ENCODE measurements around the gene SSX4B. TPM values are rescaled to one million over a fixed set of nuclear protein-coding genes. Genes with fewer than 3 reads are reported as not detected.
"Not testable (repeated sequence)": the region's sequence is repeated elsewhere in the genome, so short reads cannot be mapped to it uniquely, and the experiment has no call there.

SSX4B gene, protein sequence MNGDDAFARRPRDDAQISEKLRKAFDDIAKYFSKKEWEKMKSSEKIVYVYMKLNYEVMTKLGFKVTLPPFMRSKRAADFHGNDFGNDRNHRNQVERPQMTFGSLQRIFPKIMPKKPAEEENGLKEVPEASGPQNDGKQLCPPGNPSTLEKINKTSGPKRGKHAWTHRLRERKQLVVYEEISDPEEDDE
- not detected for polyA plus RNA-seq (2012; ENCODE audit: missing spikeins)

DNA sequence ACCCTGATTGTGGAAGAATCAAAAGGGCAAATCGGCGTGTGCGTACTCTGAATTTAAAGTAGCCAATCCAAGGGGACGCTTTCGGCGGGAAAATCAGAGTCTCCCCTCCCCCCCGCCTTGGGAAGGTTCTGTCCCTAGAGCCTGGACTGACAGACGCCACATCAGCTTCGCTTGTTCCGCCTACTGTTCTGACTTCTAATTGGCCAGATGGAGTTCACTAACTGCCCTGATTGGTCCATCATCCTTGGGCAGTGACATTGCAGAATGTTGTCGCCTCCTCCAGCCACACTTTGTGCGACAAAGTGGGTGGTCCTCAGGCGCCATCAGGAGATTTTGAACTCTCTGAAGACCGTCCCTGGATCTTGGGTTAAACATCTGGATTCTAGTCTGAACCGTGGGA, at the start of gene SSX4B:
TSS of gene SSX4B (minus strand) at position 101 of the 400 bp plus-strand sequence. CDS start 588 bp downstream, outside the sequence.
- not testable (repeated sequence) for FAIRE-seq; DNase-seq (ENCODE audit: insufficient read length)

- no peak for DNase-seq (ENCODE audit: insufficient read length)
- no peak for FAIRE-seq
- TF ChIP-seq TAF1 (IDR thresholded peaks at IDR 0.05; ENCODE audit: borderline replicate concordance, low read depth, low read length) (no peak), POLR2A (IDR thresholded peaks at IDR 0.05; ENCODE audit: low read depth, low read length) (no peak), POLR2AphosphoS5 (IDR thresholded peaks at IDR 0.05; ENCODE audit: low read depth, low read length) (no peak)
These were observed 48.8 kb upstream of the SSX4B start for GRCh38 chrX:48460606-48461005.

DNA sequence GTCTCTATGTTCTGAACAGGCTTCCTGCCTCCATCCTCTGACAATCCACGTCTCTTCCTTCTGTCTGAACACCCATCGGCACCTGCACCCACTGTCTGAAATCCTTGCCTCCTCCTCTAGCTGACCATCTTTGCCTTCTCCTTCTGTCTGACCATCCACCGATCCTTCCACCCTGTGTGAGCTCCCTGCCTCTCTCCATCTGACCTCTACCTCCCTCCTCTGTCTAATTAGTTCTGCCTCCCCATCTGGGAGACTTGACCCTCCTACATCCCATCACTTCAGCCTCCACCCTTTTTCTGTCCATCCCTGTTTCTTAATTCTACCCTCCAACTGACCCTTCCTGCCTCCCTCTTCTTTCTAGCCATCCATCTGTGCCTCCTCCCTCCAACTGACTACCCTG, 48.3 kb upstream of the SSX4B start:
- DNase-seq (ENCODE audit: insufficient read length) = no peak
- no peak for TF ChIP-seq POLR2A (IDR thresholded peaks at IDR 0.05; ENCODE audit: low read depth, low read length)
- TF ChIP-seq POLR2AphosphoS5 (IDR thresholded peaks at IDR 0.05; ENCODE audit: low read depth, low read length) = no peak
- no peak for TF ChIP-seq TAF1 (IDR thresholded peaks at IDR 0.05; ENCODE audit: borderline replicate concordance, low read depth, low read length)
- no peak for FAIRE-seq

DNA sequence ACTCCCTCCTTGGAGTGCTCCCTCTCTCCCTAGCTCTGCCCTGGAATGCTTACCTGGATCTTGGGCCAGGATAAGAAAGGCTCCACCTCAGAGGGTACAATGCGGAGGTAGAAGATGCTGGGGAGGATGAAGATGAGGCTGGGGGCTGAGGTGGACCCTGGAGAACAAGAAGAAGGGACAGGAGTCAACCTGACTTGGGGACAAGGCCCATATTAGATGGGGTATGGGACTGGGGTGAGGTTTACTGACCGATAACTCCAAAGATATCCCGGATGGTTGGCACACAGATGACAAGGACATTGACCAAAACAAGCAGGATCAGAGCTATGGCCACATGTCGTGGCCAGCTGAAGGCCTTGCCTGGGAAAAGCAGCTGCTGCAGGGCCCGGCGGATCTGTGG, 47.7 kb upstream of the SSX4B start:
- FAIRE-seq = no peak
- no peak for DNase-seq (ENCODE audit: insufficient read length)
- TF ChIP-seq POLR2AphosphoS5 (IDR thresholded peaks at IDR 0.05; ENCODE audit: low read depth, low read length) (no peak), TAF1 (IDR thresholded peaks at IDR 0.05; ENCODE audit: borderline replicate concordance, low read depth, low read length) (no peak), POLR2A (IDR thresholded peaks at IDR 0.05; ENCODE audit: low read depth, low read length) (no peak)

DNA sequence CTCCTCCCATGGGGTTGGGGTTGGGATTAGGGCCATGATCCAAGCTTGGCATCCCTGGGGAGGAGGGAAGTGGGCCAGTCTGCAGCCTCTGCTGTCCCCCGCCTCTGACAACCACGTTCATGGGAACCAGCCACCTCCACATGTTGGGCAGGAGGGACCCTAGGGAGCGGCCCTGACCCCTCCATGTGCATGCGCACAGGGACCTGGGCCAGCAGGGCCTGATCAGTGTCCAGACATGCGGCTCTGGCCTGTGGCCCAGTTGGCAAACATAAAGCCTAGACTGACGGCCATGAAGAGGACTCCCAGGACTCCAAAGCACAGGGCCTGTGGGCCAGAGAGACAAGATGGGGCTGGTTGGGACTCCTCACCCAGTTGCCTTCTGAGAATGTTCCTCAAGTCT, 47.0 kb upstream of the SSX4B start:
- FAIRE-seq = no peak

GRCh38 chrX:48456628-48457331, 45.0 kb upstream of the SSX4B start:
- FAIRE-seq (no peak), DNase-seq (ENCODE audit: insufficient read length) (no peak)
- no peak for TF ChIP-seq TAF1 (IDR thresholded peaks at IDR 0.05; ENCODE audit: borderline replicate concordance, low read depth, low read length)

More for the DNA sequence above, 47.0 kb upstream of the SSX4B start:
- no peak for DNase-seq (ENCODE audit: insufficient read length)
- TF ChIP-seq TAF1 (IDR thresholded peaks at IDR 0.05; ENCODE audit: borderline replicate concordance, low read depth, low read length) = no peak
- no peak for TF ChIP-seq POLR2A (IDR thresholded peaks at IDR 0.05; ENCODE audit: low read depth, low read length)
- TF ChIP-seq POLR2AphosphoS5 (IDR thresholded peaks at IDR 0.05; ENCODE audit: low read depth, low read length) = no peak

DNA sequence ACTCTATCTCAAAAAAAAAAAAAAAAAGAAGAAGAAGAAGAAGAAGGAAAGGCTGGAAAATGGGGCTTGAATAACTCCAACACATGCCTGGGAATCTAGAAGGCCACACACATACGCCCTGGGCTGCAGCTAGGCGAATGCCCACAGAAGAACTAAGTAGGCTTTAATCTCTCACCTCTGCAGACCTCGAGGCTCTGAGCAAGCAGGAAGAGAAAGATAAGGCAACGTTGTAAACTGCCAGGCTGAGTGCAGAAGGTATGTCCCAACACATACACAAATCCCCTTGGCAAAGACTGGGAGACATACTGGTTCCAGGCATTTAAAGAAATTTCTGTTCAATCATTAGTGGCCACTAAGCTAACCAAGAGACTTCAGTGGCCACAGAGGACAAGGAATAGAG, 39.9 kb upstream of the SSX4B start:
- TF ChIP-seq POLR2AphosphoS5 (IDR thresholded peaks at IDR 0.05; ENCODE audit: low read depth, low read length) = no peak
- no peak for TF ChIP-seq POLR2A (IDR thresholded peaks at IDR 0.05; ENCODE audit: low read depth, low read length)
- TF ChIP-seq TAF1 (IDR thresholded peaks at IDR 0.05; ENCODE audit: borderline replicate concordance, low read depth, low read length) = no peak
- DNase-seq (ENCODE audit: insufficient read length) (no peak), FAIRE-seq (no peak)

- no peak for DNase-seq (ENCODE audit: insufficient read length)
- no peak for FAIRE-seq
- TF ChIP-seq POLR2AphosphoS5 (IDR thresholded peaks at IDR 0.05; ENCODE audit: low read depth, low read length) (no peak), POLR2A (IDR thresholded peaks at IDR 0.05; ENCODE audit: low read depth, low read length) (no peak), TAF1 (IDR thresholded peaks at IDR 0.05; ENCODE audit: borderline replicate concordance, low read depth, low read length) (no peak)
These were observed 38.3 kb upstream of the SSX4B start for GRCh38 chrX:48450076-48450475.

DNA sequence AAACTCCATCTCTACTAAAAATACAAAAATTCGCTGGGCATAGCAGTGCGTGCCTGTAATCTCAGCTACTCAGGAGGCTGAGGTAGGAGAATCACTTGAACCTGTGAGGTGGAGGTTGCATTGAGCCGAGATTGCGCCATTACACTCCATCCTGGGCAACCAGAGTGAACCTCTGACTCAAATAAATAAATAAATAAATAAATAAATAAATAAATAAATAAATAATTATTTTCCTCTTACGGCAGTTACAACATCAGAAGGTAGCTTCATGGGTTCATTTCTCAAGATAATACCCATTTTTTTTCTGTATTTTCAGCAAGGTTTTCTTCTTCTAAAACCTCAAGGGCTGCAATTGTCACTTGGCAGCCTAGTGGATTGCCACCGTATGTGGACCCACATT, 35.4 kb upstream of the SSX4B start:
- not testable (repeated sequence) for DNase-seq (ENCODE audit: insufficient read length); FAIRE-seq

DNA sequence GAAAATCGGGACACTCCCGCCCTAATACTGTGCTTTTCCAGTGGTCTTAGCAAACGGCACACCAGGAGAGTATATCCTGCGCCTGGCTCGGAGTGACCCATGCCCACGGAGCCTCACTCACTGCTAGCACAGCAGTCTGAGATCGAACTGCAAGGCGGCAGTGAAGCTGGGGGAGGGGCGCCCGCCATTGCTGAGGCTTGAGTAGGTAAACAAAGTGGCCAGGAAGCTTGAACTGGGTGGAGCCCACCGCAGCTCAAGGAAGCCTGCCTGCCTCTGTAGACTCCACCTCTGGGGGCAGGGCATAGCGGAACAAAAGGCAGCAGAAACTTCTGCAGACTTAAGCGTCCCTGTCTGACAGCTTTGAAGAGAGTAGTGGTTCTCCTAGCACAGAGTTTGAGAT, 22.0 kb upstream of the SSX4B start:
- not testable (repeated sequence) for DNase-seq (ENCODE audit: insufficient read length); FAIRE-seq

DNA sequence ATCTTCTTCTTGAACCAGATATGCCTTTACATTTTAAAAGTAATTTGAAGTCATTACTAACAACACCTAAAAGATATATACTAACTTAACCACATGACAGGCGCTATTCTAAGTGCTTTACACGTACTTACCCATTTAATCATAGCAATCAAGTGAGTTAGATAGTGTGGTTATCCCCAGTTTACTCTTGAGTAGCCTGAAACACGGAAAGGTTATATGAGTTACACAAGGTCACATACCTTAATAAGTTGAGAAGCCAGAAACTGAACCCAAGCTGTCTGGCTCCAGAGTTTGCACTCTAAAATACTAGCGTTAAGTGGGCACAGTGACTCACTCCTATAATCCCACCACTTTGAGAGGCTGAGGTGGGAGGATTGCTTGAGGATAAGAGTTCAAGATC, 18.4 kb upstream of the SSX4B start:
- DNase-seq (ENCODE audit: insufficient read length); FAIRE-seq: not testable (repeated sequence)

DNA sequence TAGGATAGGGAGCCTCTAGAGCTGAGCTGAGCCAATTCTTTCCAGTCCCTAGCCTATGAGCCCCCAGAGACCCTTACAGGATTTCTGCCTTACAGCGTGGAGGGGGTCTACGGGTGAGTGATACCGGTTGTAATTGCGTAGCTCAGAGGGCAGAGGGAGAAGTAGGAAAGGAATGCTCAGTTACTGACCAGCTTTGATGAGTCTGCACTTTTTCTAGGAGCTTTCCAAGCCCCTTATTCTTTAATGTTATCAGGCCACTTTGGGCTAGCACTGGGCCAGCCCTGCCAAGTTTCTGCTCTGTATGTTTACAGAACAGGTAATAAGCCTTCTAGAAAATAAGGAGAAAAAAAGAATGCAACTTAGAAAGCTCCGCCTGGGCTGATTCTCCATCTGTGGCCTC, 17.8 kb upstream of the SSX4B start:
- FAIRE-seq = not testable (repeated sequence)

GRCh38 chrX:48427027-48427716, 15.4 kb upstream of the SSX4B start:
- DNase-seq (ENCODE audit: insufficient read length); FAIRE-seq: not testable (repeated sequence)

More for the DNA sequence above, 17.8 kb upstream of the SSX4B start:
- not testable (repeated sequence) for DNase-seq (ENCODE audit: insufficient read length)

GRCh38 chrX:48397825-48398224, 13.9 kb downstream of the SSX4B start:
- FAIRE-seq; DNase-seq (ENCODE audit: insufficient read length): not testable (repeated sequence)

DNA sequence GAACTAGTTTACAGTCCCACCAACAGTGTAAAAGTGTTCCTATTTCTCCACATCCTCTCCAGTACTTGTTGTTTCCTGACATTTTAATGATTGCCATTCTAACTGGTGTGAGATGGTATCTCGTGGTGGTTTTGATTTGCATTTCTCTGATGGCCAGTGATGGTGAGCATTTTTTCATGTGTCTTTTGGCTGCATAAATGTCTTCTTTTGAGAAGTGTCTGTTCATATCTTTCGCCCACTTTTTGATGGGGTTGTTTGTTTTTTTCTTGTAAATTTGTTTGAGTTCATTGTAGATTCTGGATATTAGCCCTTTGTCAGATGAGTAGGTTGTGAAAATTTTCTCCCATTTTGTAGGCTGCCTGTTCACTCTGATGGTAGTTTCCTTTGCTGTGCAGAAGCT, 14.8 kb downstream of the SSX4B start:
- FAIRE-seq; DNase-seq (ENCODE audit: insufficient read length): not testable (repeated sequence)

GRCh38 chrX:48383239-48383638, 28.5 kb downstream of the SSX4B start, which contains the start of gene SSX4:
TSS of gene SSX4 (plus strand) at chrX:48383539. CDS start at chrX:48384054, 515 bp downstream.
- DNase-seq (ENCODE audit: insufficient read length); FAIRE-seq: not testable (repeated sequence)

GRCh38 chrX:48370408-48370807, 41.4 kb downstream of the SSX4B start:
- not testable (repeated sequence) for FAIRE-seq; DNase-seq (ENCODE audit: insufficient read length)
